Adrenal gland (tissue), 5 donors: Measurements from ENCODE around the gene STON2.

Experiments
- POLR2A ChIP-seq, 2 donors: fragments of 450-650 bp; IDR thresholded peaks; one replicate each; pipeline ENCODE4 v1.6.1; 2017; ENCODE audit warnings: antibody characterized with exemption in 2 of 2, mild to moderate bottlenecking in 2 of 2, moderate library complexity in 1 of 2
- TF ChIP-seq, protein P1 (sequence below), 6 experiments: fragments of 450-650 bp in 4 of 6; fragments of 200-600 bp in 2 of 6; sonication (generic) in 1 of 6; IDR thresholded peaks; 1 replicate in 5 of 6; 2 replicates in 1 of 6; pipeline versions ENCODE4 v1.5.1 to v1.8.0; 2016 to 2021; ENCODE audit warnings: antibody characterized with exemption in 6 of 6, mild to moderate bottlenecking in 2 of 6, moderate library complexity in 1 of 6
- donor health status: DM: no; HTN: no; CAD: no.

DNA sequence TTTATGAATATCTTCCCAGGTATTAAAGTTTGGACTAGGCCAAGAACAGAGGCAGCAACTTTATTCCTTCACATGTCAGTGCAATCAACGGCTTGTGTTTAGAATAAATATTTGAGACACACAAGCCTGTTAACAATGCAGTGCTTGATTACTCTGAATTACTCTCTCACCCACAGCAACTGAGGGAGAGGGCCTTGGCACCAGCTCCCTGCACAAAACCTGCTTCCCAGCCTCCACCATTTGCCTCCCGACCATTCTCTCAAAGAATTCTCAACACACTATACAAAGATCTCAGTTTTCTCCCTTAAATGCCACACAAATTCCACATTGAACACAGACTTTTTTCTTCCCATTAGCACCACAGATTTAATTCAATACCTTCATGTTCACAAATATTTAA lies 77.0 kb downstream of the STON2 start:
- TF ChIP-seq, protein P1, sequence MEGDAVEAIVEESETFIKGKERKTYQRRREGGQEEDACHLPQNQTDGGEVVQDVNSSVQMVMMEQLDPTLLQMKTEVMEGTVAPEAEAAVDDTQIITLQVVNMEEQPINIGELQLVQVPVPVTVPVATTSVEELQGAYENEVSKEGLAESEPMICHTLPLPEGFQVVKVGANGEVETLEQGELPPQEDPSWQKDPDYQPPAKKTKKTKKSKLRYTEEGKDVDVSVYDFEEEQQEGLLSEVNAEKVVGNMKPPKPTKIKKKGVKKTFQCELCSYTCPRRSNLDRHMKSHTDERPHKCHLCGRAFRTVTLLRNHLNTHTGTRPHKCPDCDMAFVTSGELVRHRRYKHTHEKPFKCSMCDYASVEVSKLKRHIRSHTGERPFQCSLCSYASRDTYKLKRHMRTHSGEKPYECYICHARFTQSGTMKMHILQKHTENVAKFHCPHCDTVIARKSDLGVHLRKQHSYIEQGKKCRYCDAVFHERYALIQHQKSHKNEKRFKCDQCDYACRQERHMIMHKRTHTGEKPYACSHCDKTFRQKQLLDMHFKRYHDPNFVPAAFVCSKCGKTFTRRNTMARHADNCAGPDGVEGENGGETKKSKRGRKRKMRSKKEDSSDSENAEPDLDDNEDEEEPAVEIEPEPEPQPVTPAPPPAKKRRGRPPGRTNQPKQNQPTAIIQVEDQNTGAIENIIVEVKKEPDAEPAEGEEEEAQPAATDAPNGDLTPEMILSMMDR (IDR thresholded peaks at IDR 0.05): no peak
- TF ChIP-seq POLR2A (IDR thresholded peaks at IDR 0.05): no peak
